HepG2 (cell line): Measurements from ENCODE around the gene FBXW4.

Source experiments
- ATF7 ChIP-seq, 2 experiments: fragments of 450-650 bp in 1 of 2; sonication (generic) in 1 of 2; formaldehyde crosslinking in 1 of 2; IDR thresholded peaks; 2 replicates each; pipeline versions ENCODE4 v1.4.0 to v1.6.1; 2016 to 2020; ENCODE audit warnings: antibody characterized with exemption in 1 of 2, mild to moderate bottlenecking in 1 of 2, missing genetic modification reagents in 1 of 2
- ZNF101 ChIP-seq: sonication (generic); formaldehyde crosslinking; IDR thresholded peaks from 2 replicates; pipeline ENCODE4 v1.4.0; 2020; ENCODE audit warnings: mild to moderate bottlenecking, low read depth, missing genetic modification reagents, borderline replicate concordance
- ZNF766 ChIP-seq: sonication (generic); formaldehyde crosslinking; IDR thresholded peaks from 2 replicates; pipeline ENCODE4 v1.5.0; 2020; ENCODE audit warnings: missing genetic modification reagents, borderline replicate concordance

DNA sequence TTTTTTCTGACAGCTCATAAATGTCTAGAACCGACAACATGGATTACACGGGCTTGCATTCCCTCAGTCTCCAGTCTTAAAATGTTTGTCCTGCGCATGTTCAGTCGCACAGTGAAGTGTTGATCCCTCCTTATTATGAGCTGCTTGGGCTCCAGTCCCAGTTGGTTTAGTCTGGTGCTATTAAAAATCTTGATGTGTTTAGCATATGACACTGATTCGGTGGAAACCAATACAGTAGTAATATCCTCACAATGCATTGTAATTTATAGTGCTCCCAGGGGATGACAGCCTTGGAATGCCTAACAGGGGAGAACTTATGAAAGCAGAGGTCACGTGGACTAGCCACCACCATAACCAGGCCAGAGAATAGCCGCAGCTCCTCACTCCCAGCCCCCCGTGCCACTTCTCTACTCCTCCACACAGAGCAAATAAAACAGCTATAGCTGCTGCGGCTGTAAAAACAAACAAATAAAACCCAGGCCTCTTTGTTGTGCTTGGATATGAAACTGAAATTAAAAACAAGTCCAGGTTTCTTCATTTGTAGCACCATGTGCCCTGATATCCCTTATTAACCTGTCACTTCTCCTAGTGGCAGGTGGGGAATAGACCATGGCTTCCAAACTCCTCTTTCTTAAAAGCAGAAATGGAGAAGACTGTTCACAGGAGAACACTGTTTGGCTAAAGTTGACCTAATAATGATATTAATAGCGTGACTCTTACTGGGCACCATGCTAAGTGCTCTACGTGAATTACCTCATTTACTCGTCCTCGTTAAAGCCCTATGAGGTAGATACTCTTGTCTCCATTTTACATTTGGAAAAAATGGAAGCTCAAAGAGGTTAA is 99.2 kb downstream of the FBXW4 start:
- TF ChIP-seq ZNF101 = no peak
- TF ChIP-seq ATF7 (IDR thresholded peaks at IDR 0.05) = no peak
- no peak for TF ChIP-seq ATF7 (CRISPR knock-in tag; IDR thresholded peaks at IDR 0.05)
- TF ChIP-seq ZNF766 = no peak
